OCI-LY1 (cell line): ENCODE data around the gene CACNA2D4.

Experiments
- CTCF ChIP-seq: fragments of 200-600 bp; sonication (generic), shearing (Covaris generic); IDR thresholded peaks from 2 replicates; pipeline ENCODE4 v1.5.1; 2017; ENCODE audit warnings: mild to moderate bottlenecking, antibody characterized with exemption, low read length, moderate library complexity, mixed read lengths
- EZH2 ChIP-seq: fragments of 200-600 bp; sonication (generic), shearing (Covaris generic); IDR thresholded peaks from 2 replicates; pipeline ENCODE4 v1.8.0; 2017; ENCODE audit warnings: borderline replicate concordance, mixed run types, mild to moderate bottlenecking, antibody characterized with exemption, low read length, moderate library complexity, mixed read lengths

GRCh38 chr12:1814266-1814665 is 104.2 kb downstream of the CACNA2D4 start:
- no peak for TF ChIP-seq CTCF
- no peak for TF ChIP-seq EZH2
